T-helper 1 cell treated with Interleukin-12 subunit alpha and Interleukin-12 subunit beta and Interleukin-4 antibody, amounts not matched to agents 30 μg/mL and 1 μg/mL, for 36 hours (primary cell): Measurements from ENCODE around the gene RXFP2.

Experiments used
- H3K27ac Mint-ChIP-seq: one replicate; pipeline ENCODE4 v1.8.0; 2021; ENCODE audit warnings: mild to moderate bottlenecking, mixed read lengths
- H3K27me3 Mint-ChIP-seq: one replicate; pipeline ENCODE4 v1.8.0; 2021; ENCODE audit warnings: low read depth, mixed read lengths
- H3K36me3 Mint-ChIP-seq: one replicate; pipeline ENCODE4 v1.8.0; 2021; ENCODE audit warnings: low read depth, mixed read lengths
- H3K4me1 Mint-ChIP-seq: one replicate; pipeline ENCODE4 v1.8.0; 2021; ENCODE audit warnings: low read depth, mixed read lengths
- H3K4me3 Mint-ChIP-seq: one replicate; pipeline ENCODE4 v1.8.0; 2021; ENCODE audit warnings: mild to moderate bottlenecking, moderate library complexity, mixed read lengths
- H3K9me3 Mint-ChIP-seq: one replicate; pipeline ENCODE4 v1.8.0; 2021; ENCODE audit warnings: mixed read lengths

RXFP2 gene

GRCh38 chr13:31781064-31781463, 41.7 kb downstream of the RXFP2 start:
- Mint-ChIP-seq H3K4me3 (no peak overlapping the region), H3K27ac (no peak overlapping the region), H3K9me3 (no peaks in the 10 kb centered on the region), H3K36me3 (no peaks in the 10 kb centered on the region), H3K4me1 (no peaks in the 10 kb centered on the region), H3K27me3 (peaks cover 4% of the 10 kb centered on the region)

- peaks cover 10% of the 10 kb centered on the region for H3K27me3 Mint-ChIP-seq
- no peaks in the 10 kb centered on the region for H3K36me3 Mint-ChIP-seq
- H3K4me1 Mint-ChIP-seq = no peaks in the 10 kb centered on the region
Measured at GRCh38 chr13:31786011-31786410, 46.7 kb downstream of the RXFP2 start.

GRCh38 chr13:31790992-31791391, 51.7 kb downstream of the RXFP2 start:
- Mint-ChIP-seq H3K27me3 (peaks cover 14% of the 10 kb centered on the region), H3K36me3 (no peaks in the 10 kb centered on the region), H3K9me3 (no peaks in the 10 kb centered on the region), H3K4me3 (no peak overlapping the region), H3K4me1 (no peaks in the 10 kb centered on the region), H3K27ac (no peak overlapping the region)

More at GRCh38 chr13:31786011-31786410, 46.7 kb downstream of the RXFP2 start:
- no peak overlapping the region for H3K4me3 Mint-ChIP-seq
- no peak overlapping the region for H3K27ac Mint-ChIP-seq
- no peaks in the 10 kb centered on the region for H3K9me3 Mint-ChIP-seq

- Mint-ChIP-seq H3K27me3 (peaks cover 14% of the 10 kb centered on the region), H3K27ac (no peak overlapping the region), H3K4me3 (no peak overlapping the region), H3K4me1 (no peaks in the 10 kb centered on the region), H3K36me3 (no peaks in the 10 kb centered on the region), H3K9me3 (no peaks in the 10 kb centered on the region)
Measured at GRCh38 chr13:31793246-31793645, 53.9 kb downstream of the RXFP2 start.

- H3K4me3 Mint-ChIP-seq = no peak overlapping the region
- no peaks in the 10 kb centered on the region for H3K9me3 Mint-ChIP-seq
- no peaks in the 10 kb centered on the region for H3K4me1 Mint-ChIP-seq
- H3K27ac Mint-ChIP-seq = no peak overlapping the region
- no peaks in the 10 kb centered on the region for H3K36me3 Mint-ChIP-seq
- H3K27me3 Mint-ChIP-seq = peaks cover 14% of the 10 kb centered on the region
Measured at GRCh38 chr13:31794452-31794851, 55.1 kb downstream of the RXFP2 start.

- Mint-ChIP-seq H3K4me1 (peaks cover 5% of the 10 kb centered on the region), H3K36me3 (no peaks in the 10 kb centered on the region), H3K27ac (no peak overlapping the region), H3K27me3 (no peaks in the 10 kb centered on the region), H3K9me3 (no peaks in the 10 kb centered on the region), H3K4me3 (no peak overlapping the region)
Measured at GRCh38 chr13:31797154-31797775, 57.9 kb downstream of the RXFP2 start.

GRCh38 chr13:31798189-31798588, 58.9 kb downstream of the RXFP2 start:
- H3K4me1 Mint-ChIP-seq = peaks cover 5% of the 10 kb centered on the region
- no peaks in the 10 kb centered on the region for H3K9me3 Mint-ChIP-seq
- H3K27me3 Mint-ChIP-seq = no peaks in the 10 kb centered on the region
- no peaks in the 10 kb centered on the region for H3K36me3 Mint-ChIP-seq
- no peak overlapping the region for H3K27ac Mint-ChIP-seq
- H3K4me3 Mint-ChIP-seq = no peak overlapping the region

- Mint-ChIP-seq H3K27ac (no peak overlapping the region), H3K4me1 (peaks cover 8% of the 10 kb centered on the region), H3K9me3 (no peaks in the 10 kb centered on the region), H3K36me3 (no peaks in the 10 kb centered on the region), H3K4me3 (no peak overlapping the region), H3K27me3 (no peaks in the 10 kb centered on the region)
Measured at GRCh38 chr13:31801088-31801487, 61.8 kb downstream of the RXFP2 start.

- Mint-ChIP-seq H3K27ac (no peak overlapping the region), H3K27me3 (no peaks in the 10 kb centered on the region), H3K36me3 (no peaks in the 10 kb centered on the region), H3K4me3 (no peak overlapping the region), H3K9me3 (peaks cover 4% of the 10 kb centered on the region), H3K4me1 (peaks cover 18% of the 10 kb centered on the region)
Measured at GRCh38 chr13:31803311-31803710, 64.0 kb downstream of the RXFP2 start.

- peaks cover 2% of the 10 kb centered on the region for H3K36me3 Mint-ChIP-seq
- no peak overlapping the region for H3K4me3 Mint-ChIP-seq
- H3K27ac Mint-ChIP-seq = no peak overlapping the region
- peaks cover 8% of the 10 kb centered on the region for H3K9me3 Mint-ChIP-seq
- no peaks in the 10 kb centered on the region for H3K27me3 Mint-ChIP-seq
- peaks cover 17% of the 10 kb centered on the region for H3K4me1 Mint-ChIP-seq
Measured at GRCh38 chr13:31805841-31806240, 66.5 kb downstream of the RXFP2 start.

GRCh38 chr13:31807090-31807541, 67.8 kb downstream of the RXFP2 start:
- Mint-ChIP-seq H3K9me3 (peaks cover 17% of the 10 kb centered on the region), H3K36me3 (peaks cover 2% of the 10 kb centered on the region), H3K27me3 (no peaks in the 10 kb centered on the region), H3K27ac (peak overlapping the region; percentile 61), H3K4me3 (peak overlapping the region; percentile 1), H3K4me1 (peaks cover 13% of the 10 kb centered on the region)

GRCh38 chr13:31814536-31814935, 75.2 kb downstream of the RXFP2 start:
- Mint-ChIP-seq H3K27me3 (peaks cover 12% of the 10 kb centered on the region), H3K27ac (no peak overlapping the region), H3K9me3 (peaks cover 38% of the 10 kb centered on the region), H3K36me3 (peaks cover 3% of the 10 kb centered on the region), H3K4me3 (no peak overlapping the region), H3K4me1 (no peaks in the 10 kb centered on the region)

GRCh38 chr13:31815361-31816144, 76.2 kb downstream of the RXFP2 start:
- Mint-ChIP-seq H3K27ac (no peak overlapping the region), H3K36me3 (peaks cover 2% of the 10 kb centered on the region), H3K27me3 (peaks cover 12% of the 10 kb centered on the region), H3K4me1 (no peaks in the 10 kb centered on the region), H3K9me3 (peaks cover 34% of the 10 kb centered on the region), H3K4me3 (no peak overlapping the region)

GRCh38 chr13:31818236-31818635, 78.9 kb downstream of the RXFP2 start:
- H3K36me3 Mint-ChIP-seq = peaks cover 2% of the 10 kb centered on the region
- no peak overlapping the region for H3K4me3 Mint-ChIP-seq
- H3K4me1 Mint-ChIP-seq = no peaks in the 10 kb centered on the region
- no peak overlapping the region for H3K27ac Mint-ChIP-seq
- peaks cover 25% of the 10 kb centered on the region for H3K9me3 Mint-ChIP-seq
- H3K27me3 Mint-ChIP-seq = peaks cover 12% of the 10 kb centered on the region
